GM12878 (cell line): Measurements from ENCODE around the gene ATP1A3. TPM values are rescaled to one million over a fixed set of nuclear protein-coding genes. Genes with fewer than 3 reads are reported as not detected.

Experiments
- ATAC-seq: fragments of 200-7000 bp; cut with Tn5 transposase; 3 replicates; pipeline ENCODE4 v1.9.1; 2020; ENCODE audit warnings: mild to moderate bottlenecking, moderate library complexity
- BruUV-seq: library from RNA; stranded (reverse); fragments of 400-500 nt; replicated peaks from 2 replicates; lab custom pipeline; 2021; lab: Mats Ljungman, UMichigan
- CTCF ChIA-PET: fragments of 300-600 bp; sonication (Branson Sonifier 250); formaldehyde crosslinking; extraction: SDS; loops from one replicate; lab custom pipeline; 2021; ENCODE audit warnings: inconsistent platforms; lab: Yijun Ruan, JAX
- POLR2A ChIA-PET: fragments of 350-600 bp; formaldehyde crosslinking; extraction: SDS; loops from one replicate; lab custom pipeline; 2021; ENCODE audit warnings: inconsistent platforms; lab: Charles Lee
- RAD21 ChIA-PET: fragments of 300-600 bp; sonication (Branson Sonifier 250); formaldehyde crosslinking; loops from one replicate; lab custom pipeline; 2023; ENCODE audit warnings: antibody characterized with exemption; ENCODE audit not compliant: unreplicated experiment; lab: Charles Lee
- SMC1A ChIA-PET: fragments of 300-600 bp; sonication (Branson Sonifier 250); formaldehyde crosslinking; loops from one replicate; lab custom pipeline; 2023; ENCODE audit not compliant: unreplicated experiment, uncharacterized antibody; lab: Charles Lee
- DNase-seq: peaks from one replicate; pipeline ENCODE4 v3.0.0-alpha.2; 2011; ENCODE audit warnings: low read depth, low spot score
- FAIRE-seq: peaks from 3 replicates; lab custom pipeline; 2011; peaks lifted over from hg19 to GRCh38; lab: Jason Lieb, UNC
- H2AFZ ChIP-seq: 2 replicates; pipeline ENCODE4 v1.6.0; 2011; ENCODE audit warnings: low read depth, low read length, control low read depth; ENCODE audit not compliant: control insufficient read depth
- H3K27ac ChIP-seq: 2 replicates; pipeline ENCODE4 v1.5.1; 2011; ENCODE audit warnings: control low read depth; ENCODE audit not compliant: control insufficient read depth, insufficient read depth
- H3K27me3 ChIP-seq, 2 experiments: replicated peaks in 1 of 2; 2 replicates each; pipeline versions ENCODE4 v1.6.0 to v1.6.1; 2011; ENCODE audit warnings: low read length in 1 of 2; ENCODE audit not compliant: control insufficient read depth in 2 of 2, insufficient read depth in 2 of 2
- H3K36me3 ChIP-seq, 2 experiments: 2 replicates each; pipeline ENCODE4 v1.5.1; 2011; ENCODE audit warnings: low read length in 1 of 2; ENCODE audit not compliant: control insufficient read depth in 2 of 2, insufficient read depth in 2 of 2
- H3K4me1 ChIP-seq: 2 replicates; pipeline ENCODE4 v1.6.1; 2011; ENCODE audit warnings: mild to moderate bottlenecking, low read length, moderate library complexity, mixed read lengths; ENCODE audit not compliant: control insufficient read depth, insufficient read depth
- H3K4me2 ChIP-seq: 2 replicates; pipeline ENCODE4 v1.6.0; 2011; ENCODE audit warnings: control low read depth; ENCODE audit not compliant: control insufficient read depth, insufficient read depth
- H3K4me3 ChIP-seq: fragments of 200-600 bp; sonication (generic); 2 replicates; pipeline ENCODE4 v1.5.1; 2016
- H3K79me2 ChIP-seq: 2 replicates; pipeline ENCODE4 v1.6.0; 2011; ENCODE audit warnings: low read length; ENCODE audit not compliant: control insufficient read depth, insufficient read depth
- H3K9ac ChIP-seq: 2 replicates; pipeline ENCODE4 v1.8.0; 2011; ENCODE audit warnings: low read length, control low read depth, mixed read lengths; ENCODE audit not compliant: control insufficient read depth, insufficient read depth
- H3K9me3 ChIP-seq: replicated peaks from 3 replicates; pipeline ENCODE4 v1.5.1; 2011; ENCODE audit warnings: mild to moderate bottlenecking, low read length; ENCODE audit not compliant: control insufficient read depth, insufficient read depth
- H4K20me1 ChIP-seq: 2 replicates; pipeline ENCODE4 v1.6.0; 2011; ENCODE audit not compliant: control insufficient read depth, insufficient read depth
- ZNF274 ChIP-seq: IDR thresholded peaks from one replicate; pipeline ENCODE4 v1.8.0; 2011; ENCODE audit not compliant: insufficient read length, insufficient read depth
- WGBS: methylation state at CpG from one replicate; pipeline ENCODE4 v1.1.6; 2016; ENCODE audit warnings: low lambda C conversion rate; ENCODE audit not compliant: insufficient replicate concordance, insufficient coverage; ENCODE audit errors: missing lambda C conversion rate; 5-methylcytosine and 5-hydroxymethylcytosine counted together
- in situ Hi-C: fragments of 300-500 bp; cut with MboI; formaldehyde crosslinking; loops from 9 replicates; pipeline ENCODE4 v1.14.3; 2018; ENCODE audit warnings: mixed read lengths
- intact Hi-C: fragments of 100-400 bp; cut with micrococcal nuclease; formaldehyde crosslinking; loops from one replicate; pipeline ENCODE4 v1.14.2; 2022; ENCODE audit not compliant: unreplicated experiment
- polyA plus RNA-seq, 11 experiments: library from polyadenylated mRNA; depleted of rRNA in 4 of 11; unstranded in 6 of 11; stranded (reverse) in 5 of 11; fragments of >200 nt; fragmentation: Nextera tagmentation in 4 of 11; fragmentation: Illumina TruSeq in 1 of 11; extraction: Ambion mirVana in 4 of 11; extraction: Trizol in 1 of 11; gene quantifications; 1 replicate in 1 of 11; 2 replicates in 10 of 11; pipeline versions ENCODE4 v1.2.1 to v1.2.3, GENCODE V29; 2011 to 2016; ENCODE audit warnings: inconsistent platforms in 2 of 11, missing spikeins in 2 of 11, low read depth in 1 of 11
- total RNA-seq, 4 experiments: library from RNA; depleted of rRNA in 3 of 4; stranded (reverse); fragments of >200 nt in 3 of 4; fragmentation: Illumina TruSeq in 1 of 4; extraction: Trizol in 1 of 4; gene quantifications; 2 replicates each; pipeline versions ENCODE4 v1.2.1 to v1.2.3, GENCODE V29; 2013 to 2021
- TF ChIP-seq, protein P1 (sequence below): fragments of 450-650 bp; IDR thresholded peaks from 2 replicates; pipeline ENCODE4 v1.6.1; 2016; ENCODE audit warnings: mild to moderate bottlenecking

ATP1A3 gene
- total and polyA plus RNA-seq, 10 of the 15 experiments (the other 5 are each of a cell fraction or from before 2014, with no cell fraction given), result 0.17 to 0.86 (median 0.32) TPM; not detected in 2

DNA sequence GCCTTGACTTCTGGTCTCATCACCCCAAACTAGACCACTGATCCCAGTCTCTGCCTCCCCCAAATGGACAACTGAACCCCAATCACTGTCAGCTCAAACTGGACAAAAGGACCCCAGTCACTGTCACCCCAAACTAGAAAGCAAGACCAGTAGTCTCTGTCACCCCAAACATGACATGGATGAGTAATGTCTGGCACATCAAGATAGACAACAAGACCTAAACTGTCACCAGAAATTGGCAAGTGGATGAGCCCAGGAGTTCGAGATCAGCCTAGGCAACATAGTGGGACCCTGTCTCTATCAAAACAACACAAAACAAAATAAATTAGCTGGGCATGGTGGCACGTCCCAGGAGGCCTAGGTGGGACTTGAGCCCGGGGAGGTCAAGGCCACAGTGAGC, 46.9 kb downstream of the ATP1A3 start:
- no peak overlapping the region for H3K9ac ChIP-seq
- TF ChIP-seq ZNF274, result no peak
- TF ChIP-seq, protein P1, sequence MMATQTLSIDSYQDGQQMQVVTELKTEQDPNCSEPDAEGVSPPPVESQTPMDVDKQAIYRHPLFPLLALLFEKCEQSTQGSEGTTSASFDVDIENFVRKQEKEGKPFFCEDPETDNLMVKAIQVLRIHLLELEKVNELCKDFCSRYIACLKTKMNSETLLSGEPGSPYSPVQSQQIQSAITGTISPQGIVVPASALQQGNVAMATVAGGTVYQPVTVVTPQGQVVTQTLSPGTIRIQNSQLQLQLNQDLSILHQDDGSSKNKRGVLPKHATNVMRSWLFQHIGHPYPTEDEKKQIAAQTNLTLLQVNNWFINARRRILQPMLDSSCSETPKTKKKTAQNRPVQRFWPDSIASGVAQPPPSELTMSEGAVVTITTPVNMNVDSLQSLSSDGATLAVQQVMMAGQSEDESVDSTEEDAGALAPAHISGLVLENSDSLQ, result peak; percentile 12; the same call in 1 of the 2 replicates
- TF ChIP-seq, all 136 proteins: peak for 1
- H3K4me2 ChIP-seq, result no peak overlapping the region
- H3K79me2 ChIP-seq, result no peaks in the 10 kb centered on the region
- ChIA-PET CTCF (interaction anchor here (0.8 to 10.0 kb wide), 8 partner anchors 11 to 154 kb away, joined by 3 to 98 read pairs (median 12); partner anchors contain the start of genes CD79A, RABAC1 and RPS19), RAD21 (interaction anchor here (1.4 to 2.9 kb wide), 3 partner anchors 72 to 88 kb away, joined by 3 to 25 read pairs (median 5); partner anchors contain the start of gene RPS19), POLR2A (interaction anchor here (1.5 to 3.1 kb wide), 2 partner anchors 12 to 58 kb away, joined by 3 to 16 read pairs; partner anchors contain the start of gene RABAC1), SMC1A (interaction anchor here (2.5 to 3.3 kb wide), 2 partner anchors 74 to 194 kb away, joined by 7 to 57 read pairs; partner anchors contain the start of gene CD79A)
- H3K27me3 ChIP-seq, result no peaks in the 10 kb centered on the region
- FAIRE-seq, result no peak
- BruUV-seq, result no TSS peak
- no peak for DNase-seq
- H3K36me3 ChIP-seq, result no peaks in the 10 kb centered on the region
- H3K4me1 ChIP-seq, result peaks cover 38% of the 10 kb centered on the region
- no peak overlapping the region for H2AFZ ChIP-seq
- in situ Hi-C loops (loop anchor here (5.0 to 25.0 kb wide), 2 partner anchors 75 to 1815 kb away; partner anchors contain the start of gene SMG9), intact Hi-C loops (no loop called here)
- H4K20me1 ChIP-seq, result no peaks in the 10 kb centered on the region
- WGBS, result 93% methylated on average over 3 of the region's 3 CpGs
- H3K4me3 ChIP-seq, result no peak overlapping the region
- H3K9me3 ChIP-seq, result no peaks in the 10 kb centered on the region; the same call in 2 of the 3 replicates
- no peak for ATAC-seq
- H3K27ac ChIP-seq, result peak overlapping the region; percentile 8; the same call in 1 of the 2 replicates
